Endothelial cell (in vitro differentiated cells): ENCODE measurements around the gene MSANTD1. TPM values are rescaled to one million over a fixed set of nuclear protein-coding genes. Genes with fewer than 3 reads are reported as not detected.

ENCODE experiments used
- DNase-seq: peaks from one replicate; pipeline ENCODE4 v3.0.0; 2021; ENCODE audit warnings: low spot score
- H3K27ac Mint-ChIP-seq: one replicate; pipeline ENCODE4 v1.8.0; 2021; ENCODE audit warnings: mixed read lengths, inconsistent platforms; ENCODE audit not compliant: unreplicated experiment
- H3K27me3 Mint-ChIP-seq: one replicate; pipeline ENCODE4 v1.8.0; 2021; ENCODE audit warnings: mild to moderate bottlenecking, moderate library complexity, mixed read lengths, inconsistent platforms; ENCODE audit not compliant: unreplicated experiment
- H3K36me3 Mint-ChIP-seq: one replicate; pipeline ENCODE4 v1.8.0; 2021; ENCODE audit warnings: mild to moderate bottlenecking, low read depth, mixed read lengths, inconsistent platforms; ENCODE audit not compliant: unreplicated experiment
- H3K4me1 Mint-ChIP-seq: one replicate; pipeline ENCODE4 v1.8.0; 2021; ENCODE audit warnings: mild to moderate bottlenecking, mixed read lengths, inconsistent platforms; ENCODE audit not compliant: unreplicated experiment
- H3K4me3 Mint-ChIP-seq: one replicate; pipeline ENCODE4 v1.8.0; 2021; ENCODE audit warnings: mild to moderate bottlenecking, mixed read lengths, inconsistent platforms; ENCODE audit not compliant: unreplicated experiment
- H3K9me3 Mint-ChIP-seq: one replicate; pipeline ENCODE4 v1.8.0; 2021; ENCODE audit warnings: mixed read lengths, inconsistent platforms; ENCODE audit not compliant: unreplicated experiment
- total RNA-seq: library from RNA; stranded (reverse); fragmentation: NEBNext Ultra II Directional; extraction: Animal tissue kit (Norgen Biotek cat#: 25700); gene quantifications from one replicate; pipeline ENCODE4 v1.2.1, GENCODE V29; 2021; ENCODE audit not compliant: unreplicated experiment
- TF ChIP-seq, protein P1 (sequence below): fragments of 200-600 bp; sonication (generic); IDR thresholded peaks from one replicate; pipeline ENCODE4 v1.5.0; 2021; ENCODE audit warnings: antibody characterized with exemption; ENCODE audit not compliant: unreplicated experiment

The MSANTD1 gene
- total RNA-seq, 1 donor from 2014 or later: 0.97 TPM

- no peaks in the 10 kb centered on the region for H3K9me3 Mint-ChIP-seq
- H3K36me3 Mint-ChIP-seq: no peaks in the 10 kb centered on the region
- H3K27ac Mint-ChIP-seq: no peak overlapping the region
- no peak overlapping the region for H3K4me3 Mint-ChIP-seq
- TF ChIP-seq, protein P1, sequence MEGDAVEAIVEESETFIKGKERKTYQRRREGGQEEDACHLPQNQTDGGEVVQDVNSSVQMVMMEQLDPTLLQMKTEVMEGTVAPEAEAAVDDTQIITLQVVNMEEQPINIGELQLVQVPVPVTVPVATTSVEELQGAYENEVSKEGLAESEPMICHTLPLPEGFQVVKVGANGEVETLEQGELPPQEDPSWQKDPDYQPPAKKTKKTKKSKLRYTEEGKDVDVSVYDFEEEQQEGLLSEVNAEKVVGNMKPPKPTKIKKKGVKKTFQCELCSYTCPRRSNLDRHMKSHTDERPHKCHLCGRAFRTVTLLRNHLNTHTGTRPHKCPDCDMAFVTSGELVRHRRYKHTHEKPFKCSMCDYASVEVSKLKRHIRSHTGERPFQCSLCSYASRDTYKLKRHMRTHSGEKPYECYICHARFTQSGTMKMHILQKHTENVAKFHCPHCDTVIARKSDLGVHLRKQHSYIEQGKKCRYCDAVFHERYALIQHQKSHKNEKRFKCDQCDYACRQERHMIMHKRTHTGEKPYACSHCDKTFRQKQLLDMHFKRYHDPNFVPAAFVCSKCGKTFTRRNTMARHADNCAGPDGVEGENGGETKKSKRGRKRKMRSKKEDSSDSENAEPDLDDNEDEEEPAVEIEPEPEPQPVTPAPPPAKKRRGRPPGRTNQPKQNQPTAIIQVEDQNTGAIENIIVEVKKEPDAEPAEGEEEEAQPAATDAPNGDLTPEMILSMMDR: no peak
- no peak for DNase-seq
- H3K4me1 Mint-ChIP-seq: peaks cover 6% of the 10 kb centered on the region
- H3K27me3 Mint-ChIP-seq: peaks cover 7% of the 10 kb centered on the region
Observed at GRCh38 chr4:3267576-3268394, 18.8 kb downstream of the MSANTD1 start.

DNA sequence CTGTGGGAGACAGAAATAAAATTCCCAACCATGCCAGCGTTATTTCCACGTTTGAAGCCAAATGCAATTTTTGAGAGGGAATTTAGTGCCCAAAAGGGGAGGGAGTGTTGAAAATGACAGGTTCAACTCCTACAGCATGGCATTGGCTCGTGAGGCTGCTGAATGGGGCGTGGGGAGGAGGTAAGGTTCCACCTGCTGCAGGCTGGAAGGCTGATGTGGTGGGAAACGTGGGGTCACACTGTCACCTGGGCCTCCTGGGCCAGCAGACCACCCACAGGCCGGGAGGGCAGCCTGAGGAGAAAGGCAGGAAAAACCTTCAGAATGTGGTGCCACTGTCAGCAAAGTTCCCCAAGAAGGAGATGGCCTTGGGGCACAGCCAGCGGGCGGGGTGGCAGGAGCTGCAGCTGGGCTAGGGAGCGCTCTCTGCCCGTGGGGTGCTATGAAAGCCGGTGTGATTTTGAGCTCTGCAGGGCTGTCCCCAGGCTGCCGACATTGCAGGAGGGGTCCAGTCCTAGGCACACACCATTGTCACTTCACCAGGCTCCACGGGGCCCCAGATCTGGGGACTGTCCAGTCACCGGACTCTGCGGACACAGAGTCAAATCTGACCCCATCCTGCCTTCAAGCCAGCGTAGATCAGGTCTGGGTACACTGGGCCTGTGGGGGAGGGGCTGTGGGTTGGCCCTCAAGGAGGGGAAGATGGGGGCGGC, 19.6 kb downstream of the MSANTD1 start:
- Mint-ChIP-seq H3K27me3 (peaks cover 7% of the 10 kb centered on the region), H3K4me3 (no peak overlapping the region)

DNA sequence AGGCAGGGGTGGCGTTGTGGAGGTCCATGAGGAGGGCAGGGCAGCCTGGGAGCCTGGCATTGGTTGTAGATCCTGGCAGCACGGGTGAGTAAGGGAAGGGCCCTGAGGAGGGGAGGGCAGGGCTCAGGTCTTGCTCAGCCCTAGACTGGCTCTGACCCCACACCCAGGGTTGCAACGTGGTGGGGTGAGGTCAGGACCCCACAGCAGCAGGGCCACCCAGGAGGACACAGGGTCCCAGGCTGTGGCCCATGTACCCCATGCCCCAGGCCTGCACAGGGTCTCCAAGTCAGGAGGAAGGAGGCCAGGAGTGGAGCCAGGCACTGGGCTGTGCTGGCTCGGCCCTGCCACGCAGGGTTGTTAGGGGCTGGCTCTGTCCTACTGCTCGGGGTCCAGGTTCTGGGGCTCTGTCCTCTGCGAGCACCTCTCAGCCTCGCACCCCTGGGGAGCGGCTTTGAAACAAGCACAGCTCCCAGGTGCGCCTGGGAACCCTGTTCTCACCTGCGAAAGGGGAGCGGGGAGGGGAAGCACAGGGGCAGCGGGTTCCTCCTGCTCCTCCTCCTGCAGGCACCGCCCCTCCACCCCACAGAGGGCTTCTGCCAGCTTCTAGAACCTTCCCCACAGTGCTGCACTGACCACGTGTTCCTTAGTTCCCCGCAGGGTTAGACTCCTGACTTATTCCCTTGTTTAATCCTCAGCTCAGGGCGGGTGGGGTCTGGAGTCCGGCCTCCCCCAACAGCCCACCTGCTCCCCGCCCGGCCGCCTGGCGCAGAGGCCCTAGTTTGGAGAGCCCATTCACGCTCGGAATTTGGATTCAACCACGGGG, 20.4 kb downstream of the MSANTD1 start:
- H3K4me1 Mint-ChIP-seq: peaks cover 6% of the 10 kb centered on the region

More for the DNA sequence above, 19.6 kb downstream of the MSANTD1 start:
- peaks cover 6% of the 10 kb centered on the region for H3K4me1 Mint-ChIP-seq
- TF ChIP-seq, protein P1: no peak
- H3K27ac Mint-ChIP-seq: no peak overlapping the region
- H3K36me3 Mint-ChIP-seq: no peaks in the 10 kb centered on the region
- no peak for DNase-seq
- no peaks in the 10 kb centered on the region for H3K9me3 Mint-ChIP-seq

GRCh38 chr4:3269991-3270611, 21.1 kb downstream of the MSANTD1 start:
- no peak overlapping the region for H3K27ac Mint-ChIP-seq
- no peak overlapping the region for H3K4me3 Mint-ChIP-seq
- H3K4me1 Mint-ChIP-seq: peaks cover 6% of the 10 kb centered on the region
- peaks cover 4% of the 10 kb centered on the region for H3K27me3 Mint-ChIP-seq
- H3K9me3 Mint-ChIP-seq: no peaks in the 10 kb centered on the region
- TF ChIP-seq, protein P1: no peak
- no peaks in the 10 kb centered on the region for H3K36me3 Mint-ChIP-seq
- no peak for DNase-seq

More for the DNA sequence above, 20.4 kb downstream of the MSANTD1 start:
- Mint-ChIP-seq H3K27ac (no peak overlapping the region), H3K9me3 (no peaks in the 10 kb centered on the region), H3K4me3 (no peak overlapping the region), H3K36me3 (no peaks in the 10 kb centered on the region), H3K27me3 (peaks cover 5% of the 10 kb centered on the region)
- TF ChIP-seq, protein P1: no peak
- DNase-seq: no peak
